HEK293 (cell line): Measurements from ENCODE around the gene GAL3ST2.
A peak's percentile ranks its signal among the peaks of the same experiment; 100 is the strongest.

Experiments
- CTCF ChIA-PET: fragments of 350-600 bp; formaldehyde crosslinking; extraction: SDS; loops from one replicate; lab custom pipeline; 2021; ENCODE audit warnings: antibody characterized with exemption; lab: Yijun Ruan, JAX
- POLR2A ChIA-PET: fragments of 300-600 bp; formaldehyde crosslinking; extraction: SDS; loops from one replicate; lab custom pipeline; 2020; ENCODE audit warnings: antibody characterized with exemption, inconsistent platforms; lab: Yijun Ruan, JAX
- H3K27ac ChIP-seq: fragments of 200-500 bp; sonication (Bioruptor generic); 2 replicates; pipeline ENCODE4 v1.5.1; 2014; ENCODE audit warnings: low read depth, low read length, control low read depth, inconsistent platforms; ENCODE audit errors: extremely low read depth
- H3K36me3 ChIP-seq, 2 experiments: fragments of 200-500 bp in 1 of 2; sonication (Bioruptor generic) in 1 of 2; 1 replicate in 1 of 2; 2 replicates in 1 of 2; pipeline ENCODE4 v1.5.1; 2014 to 2017; ENCODE audit warnings: inconsistent platforms in 2 of 2, low read length in 2 of 2; ENCODE audit not compliant: control insufficient read depth in 2 of 2, insufficient read depth in 1 of 2
- H3K4me1 ChIP-seq: fragments of 200-500 bp; sonication (Bioruptor generic); 2 replicates; pipeline ENCODE4 v1.5.1; 2014; ENCODE audit warnings: mild to moderate bottlenecking, low read length, inconsistent platforms; ENCODE audit not compliant: control insufficient read depth, insufficient read depth
- H3K4me3 ChIP-seq: 2 replicates; pipeline ENCODE4 v1.5.1; 2011; ENCODE audit warnings: low read depth, mild to moderate bottlenecking, control low read depth, low read length, moderate library complexity
- H3K9me3 ChIP-seq: fragments of 200-500 bp; sonication (Bioruptor generic); 2 replicates; pipeline ENCODE4 v1.5.1; 2014; ENCODE audit warnings: low read depth, low read length, inconsistent platforms; ENCODE audit not compliant: control insufficient read depth, insufficient read depth
- GLI4 ChIP-seq: fragments of 450-650 bp; formaldehyde crosslinking; IDR thresholded peaks from 2 replicates; pipeline ENCODE4 v1.5.1; 2016; ENCODE audit warnings: missing biosample characterization, missing genetic modification characterization
- GLIS1 ChIP-seq: fragments of 450-650 bp; formaldehyde crosslinking; IDR thresholded peaks from 2 replicates; pipeline ENCODE4 v1.5.1; 2016; ENCODE audit warnings: missing biosample characterization, missing genetic modification characterization
- KLF1 ChIP-seq: fragments of 450-650 bp; formaldehyde crosslinking; IDR thresholded peaks from 2 replicates; pipeline ENCODE4 v1.5.1; 2016; ENCODE audit warnings: missing biosample characterization, missing genetic modification characterization
- KLF17 ChIP-seq: fragments of 450-650 bp; formaldehyde crosslinking; IDR thresholded peaks from 2 replicates; pipeline ENCODE4 v1.5.1; 2016; ENCODE audit warnings: missing biosample characterization, missing genetic modification characterization
- MYNN ChIP-seq: fragments of 450-650 bp; formaldehyde crosslinking; IDR thresholded peaks from 2 replicates; pipeline ENCODE4 v1.5.1; 2016; ENCODE audit warnings: missing biosample characterization, missing genetic modification characterization, borderline replicate concordance
- OVOL3 ChIP-seq: fragments of 450-650 bp; formaldehyde crosslinking; IDR thresholded peaks from 2 replicates; pipeline ENCODE4 v1.5.1; 2016; ENCODE audit warnings: missing biosample characterization, missing genetic modification characterization
- PRDM2 ChIP-seq: fragments of 450-650 bp; formaldehyde crosslinking; IDR thresholded peaks from 2 replicates; pipeline ENCODE4 v1.5.1; 2016; ENCODE audit warnings: missing biosample characterization, missing genetic modification characterization, borderline replicate concordance
- SALL2 ChIP-seq: fragments of 450-650 bp; formaldehyde crosslinking; IDR thresholded peaks from 2 replicates; pipeline ENCODE4 v1.5.0; 2017; ENCODE audit warnings: missing biosample characterization, mild to moderate bottlenecking, missing genetic modification characterization, borderline replicate concordance
- ZBTB11 ChIP-seq: fragments of 450-650 bp; formaldehyde crosslinking; conservative IDR thresholded peaks from 2 replicates; pipeline ENCODE4 v1.5.1; 2016; ENCODE audit warnings: low read depth, missing biosample characterization, missing genetic modification characterization
- ZBTB20 ChIP-seq: fragments of 450-650 bp; formaldehyde crosslinking; IDR thresholded peaks from 2 replicates; pipeline ENCODE4 v1.5.1; 2016; ENCODE audit warnings: missing biosample characterization, missing genetic modification characterization
- ZFP41 ChIP-seq: fragments of 450-650 bp; formaldehyde crosslinking; IDR thresholded peaks from 2 replicates; pipeline ENCODE4 v1.5.1; 2016; ENCODE audit warnings: missing biosample characterization, missing genetic modification characterization, borderline replicate concordance
- ZNF223 ChIP-seq: fragments of 450-650 bp; formaldehyde crosslinking; IDR thresholded peaks from 2 replicates; pipeline ENCODE4 v1.5.1; 2016; ENCODE audit warnings: missing biosample characterization, missing genetic modification characterization
- ZNF311 ChIP-seq: fragments of 450-650 bp; formaldehyde crosslinking; IDR thresholded peaks from 2 replicates; pipeline ENCODE4 v1.5.1; 2017; ENCODE audit warnings: missing biosample characterization, missing genetic modification characterization, borderline replicate concordance
- ZNF391 ChIP-seq: fragments of 450-650 bp; formaldehyde crosslinking; IDR thresholded peaks from 2 replicates; pipeline ENCODE4 v1.5.1; 2016; ENCODE audit warnings: low read depth, missing biosample characterization, missing genetic modification characterization, borderline replicate concordance
- ZNF404 ChIP-seq: fragments of 450-650 bp; formaldehyde crosslinking; IDR thresholded peaks from 2 replicates; pipeline ENCODE4 v1.5.1; 2017; ENCODE audit warnings: missing biosample characterization, missing genetic modification characterization
- ZNF548 ChIP-seq: fragments of 450-650 bp; formaldehyde crosslinking; IDR thresholded peaks from 2 replicates; pipeline ENCODE4 v1.5.1; 2016; ENCODE audit warnings: missing biosample characterization, missing genetic modification characterization
- ZNF549 ChIP-seq: fragments of 450-650 bp; IDR thresholded peaks from 2 replicates; pipeline ENCODE4 v1.5.1; 2018; ENCODE audit warnings: missing biosample characterization, missing genetic modification characterization, mild to moderate bottlenecking, inconsistent platforms, moderate library complexity
- ZNF670 ChIP-seq: fragments of 450-650 bp; formaldehyde crosslinking; IDR thresholded peaks from 2 replicates; pipeline ENCODE4 v1.5.1; 2016; ENCODE audit warnings: missing biosample characterization, missing genetic modification characterization, low read depth
- ZNF747 ChIP-seq: fragments of 450-650 bp; formaldehyde crosslinking; IDR thresholded peaks from 2 replicates; pipeline ENCODE4 v1.5.1; 2016; ENCODE audit warnings: missing biosample characterization, missing genetic modification characterization
- ZNF837 ChIP-seq: fragments of 450-650 bp; formaldehyde crosslinking; IDR thresholded peaks from 2 replicates; pipeline ENCODE4 v1.5.1; 2016; ENCODE audit warnings: missing biosample characterization, missing genetic modification characterization
- ZSCAN5A ChIP-seq: fragments of 450-650 bp; formaldehyde crosslinking; IDR thresholded peaks from 2 replicates; pipeline ENCODE4 v1.5.1; 2016; ENCODE audit warnings: missing biosample characterization, missing genetic modification characterization

Gene GAL3ST2

GRCh38 chr2:241801611-241802420 is 25.2 kb downstream of the GAL3ST2 start:
- no peak overlapping the region for H3K4me3 ChIP-seq
- TF ChIP-seq KLF1 (peak; percentile 51), KLF17 (tag by site-specific recombination) (peak; percentile 21; the same call in 1 of the 2 replicates), ZNF404 (tag by site-specific recombination) (no peak)
- no peaks in the 10 kb centered on the region for H3K36me3 ChIP-seq
- no peaks in the 10 kb centered on the region for H3K4me1 ChIP-seq
- no peaks in the 10 kb centered on the region for H3K9me3 ChIP-seq
- no peak overlapping the region for H3K27ac ChIP-seq
- ChIA-PET CTCF (no interaction called here), POLR2A (no interaction called here)

- Histone ChIP-seq H3K36me3 (no peaks in the 10 kb centered on the region), H3K9me3 (no peaks in the 10 kb centered on the region), H3K4me3 (no peak overlapping the region), H3K4me1 (no peaks in the 10 kb centered on the region), H3K27ac (no peak overlapping the region)
- CTCF ChIA-PET = no interaction called here
- POLR2A ChIA-PET = no interaction called here
- no peak for TF ChIP-seq ZNF223 (tag by site-specific recombination)
- no peak for TF ChIP-seq ZNF311 (tag by site-specific recombination)
- no peak for TF ChIP-seq GLIS1 (tag by site-specific recombination)
- TF ChIP-seq PRDM2 (tag by site-specific recombination) = no peak
- TF ChIP-seq MYNN = no peak
- no peak for TF ChIP-seq ZNF549 (tag by site-specific recombination)
- no peak for TF ChIP-seq ZNF837
- TF ChIP-seq ZSCAN5A (tag by site-specific recombination) = no peak
- TF ChIP-seq SALL2 (tag by site-specific recombination) = no peak
- TF ChIP-seq OVOL3 (tag by site-specific recombination) = no peak
- no peak for TF ChIP-seq ZNF548 (tag by site-specific recombination)
- no peak for TF ChIP-seq ZNF670
- no peak for TF ChIP-seq GLI4 (tag by site-specific recombination)
- TF ChIP-seq ZFP41 (tag by site-specific recombination) = no peak
- TF ChIP-seq ZNF747 = no peak
- no peak for TF ChIP-seq ZNF391 (tag by site-specific recombination)
- TF ChIP-seq ZBTB11 (tag by site-specific recombination) = no peak
- no peak for TF ChIP-seq ZBTB20
These were observed 26.0 kb downstream of the GAL3ST2 start for GRCh38 chr2:241802421-241803318.
